ENCODE results near the gene TMCC2.

Gene TMCC2

DNA sequence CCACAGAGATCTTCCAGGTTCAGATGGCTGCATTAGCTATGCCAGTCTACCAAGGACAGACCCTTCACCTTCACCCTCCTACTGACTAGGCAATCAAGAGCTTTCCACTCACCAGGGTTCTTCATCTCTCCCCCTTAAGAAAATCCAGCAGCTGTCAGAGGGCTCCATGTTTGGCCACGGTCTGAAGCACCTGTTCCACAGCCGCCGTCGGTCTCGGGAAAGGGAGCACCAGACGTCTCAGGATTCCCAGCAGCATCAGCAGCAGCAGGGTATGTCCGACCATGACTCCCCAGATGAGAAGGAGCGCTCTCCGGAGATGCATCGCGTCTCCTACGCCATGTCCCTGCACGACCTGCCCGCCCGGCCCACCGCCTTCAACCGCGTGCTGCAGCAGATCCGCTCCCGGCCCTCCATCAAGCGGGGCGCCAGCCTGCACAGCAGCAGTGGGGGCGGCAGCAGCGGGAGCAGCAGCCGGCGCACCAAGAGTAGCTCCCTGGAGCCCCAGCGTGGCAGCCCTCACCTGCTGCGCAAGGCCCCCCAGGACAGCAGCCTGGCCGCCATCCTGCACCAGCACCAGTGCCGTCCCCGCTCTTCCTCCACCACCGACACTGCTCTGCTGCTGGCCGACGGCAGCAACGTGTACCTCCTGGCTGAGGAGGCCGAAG, 13.8 kb downstream of the TMCC2 start:
- DNase-seq: no peak

DNA sequence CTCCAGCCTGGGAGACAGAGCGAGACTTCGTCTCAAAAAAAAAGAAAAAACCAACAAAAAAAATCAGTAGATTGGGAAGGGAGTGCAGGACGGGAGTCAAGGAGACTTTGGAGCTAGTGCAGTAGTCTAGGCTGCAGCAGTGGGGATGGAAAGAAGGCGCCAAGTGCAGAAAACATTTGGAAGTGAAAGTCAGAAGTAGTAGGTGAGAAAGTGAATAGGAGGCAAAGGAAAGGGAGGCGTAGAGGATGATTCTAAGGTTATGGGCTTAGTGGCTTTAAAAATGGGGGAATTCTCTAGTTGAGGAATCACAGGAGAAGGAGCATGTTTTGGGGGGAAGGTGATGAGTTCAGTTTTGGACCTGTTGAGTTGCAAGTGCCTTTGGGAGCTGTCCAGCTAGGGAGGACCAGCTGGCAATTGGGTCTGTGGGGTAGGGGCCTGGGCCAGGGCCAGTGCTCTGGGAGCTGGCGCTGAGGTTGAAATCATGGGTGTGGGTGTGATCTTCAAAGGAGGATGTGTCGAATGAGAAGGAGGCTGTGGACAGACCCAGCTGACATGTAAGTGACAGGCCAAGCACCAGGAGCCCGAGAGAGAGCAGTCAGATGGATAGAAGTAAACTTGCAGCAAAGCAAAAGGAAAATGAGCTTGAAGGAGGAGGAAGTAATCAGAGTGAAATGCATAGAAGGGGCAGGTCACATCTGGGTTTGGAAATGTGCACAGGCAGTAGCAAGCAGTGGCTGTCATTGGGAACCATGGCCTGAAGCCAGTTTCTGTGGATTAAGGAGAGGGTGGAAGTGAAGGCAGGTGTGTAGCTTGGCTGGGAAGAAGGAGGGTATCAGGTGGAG, 15.8 kb downstream of the TMCC2 start:
- no peak for DNase-seq

DNA sequence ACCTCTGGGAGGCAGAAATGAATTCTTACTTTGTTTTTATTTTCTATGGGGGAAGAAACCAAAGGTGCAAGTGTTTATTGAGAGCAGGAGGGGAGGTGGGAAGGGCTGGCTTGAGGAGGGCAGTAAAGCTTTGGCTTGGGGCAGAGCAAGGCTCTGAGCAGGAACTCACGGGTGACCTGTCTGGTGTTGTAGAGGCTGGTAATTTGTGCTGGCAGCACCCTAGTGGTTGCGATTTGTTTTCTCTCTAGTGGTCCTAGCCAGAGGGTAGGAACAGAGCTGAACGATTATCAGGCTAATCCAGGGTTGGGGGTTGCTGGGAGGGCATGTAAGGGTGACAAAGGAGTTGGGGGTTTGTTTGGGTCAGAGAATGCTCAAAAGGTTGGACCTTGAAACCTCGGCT, 16.6 kb downstream of the TMCC2 start:
- no peak for DNase-seq

DNA sequence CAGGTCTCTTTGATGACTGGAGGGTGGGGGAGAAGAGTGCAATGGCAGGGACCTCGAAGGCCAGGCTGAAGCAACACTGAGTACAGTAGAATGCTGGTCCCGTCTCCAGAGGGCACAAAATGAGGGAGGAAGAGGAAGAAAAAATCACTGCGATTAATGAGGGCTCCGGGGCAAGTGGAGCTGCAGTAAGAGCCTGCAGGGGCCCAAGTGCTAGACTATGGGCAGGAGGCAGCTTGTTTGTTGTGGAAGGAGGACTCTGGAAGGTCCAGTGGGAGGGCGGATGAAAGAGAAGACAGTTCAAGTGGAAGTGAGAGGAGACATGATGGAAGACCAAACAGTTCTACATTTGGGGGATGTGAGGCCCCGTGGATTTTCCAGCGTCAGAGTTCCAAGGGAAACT, 17.4 kb downstream of the TMCC2 start:
- no peak for DNase-seq

DNA sequence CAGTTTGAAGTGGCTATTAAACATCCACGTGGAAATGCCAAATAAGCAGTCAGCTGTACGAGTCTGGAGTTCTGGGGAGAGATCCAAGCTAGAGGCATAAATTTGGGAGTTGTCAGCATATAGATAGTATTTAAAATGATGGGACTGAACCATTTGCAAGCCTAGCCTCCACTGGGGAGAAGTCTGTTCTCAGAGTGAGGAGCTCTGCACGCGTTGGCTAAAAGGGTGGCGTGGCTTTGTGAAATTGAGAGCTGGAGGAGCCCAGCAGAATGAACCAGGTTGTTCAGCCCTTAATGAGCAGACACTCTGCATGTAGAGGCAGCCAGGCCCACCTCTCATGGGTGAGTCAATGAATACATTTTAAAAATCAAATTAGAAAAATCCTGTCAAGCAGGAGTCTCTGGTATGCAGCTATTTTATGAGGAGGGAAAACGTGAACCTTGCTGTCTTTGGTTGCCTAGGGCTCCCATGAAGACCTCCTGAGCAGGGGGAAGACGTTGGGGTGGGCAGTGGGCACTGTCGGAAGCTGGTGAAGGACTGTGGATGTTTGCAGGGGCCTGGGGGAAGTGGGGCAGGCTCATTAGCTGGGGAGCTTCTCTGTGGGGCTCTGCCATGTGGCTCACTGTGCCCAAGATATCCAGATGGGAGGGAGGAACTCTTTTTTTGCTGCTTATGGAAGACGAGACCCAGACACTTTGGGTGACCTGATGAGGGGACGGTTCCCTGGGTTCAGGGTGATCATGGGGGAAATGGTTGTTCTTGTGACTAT, 18.8 kb downstream of the TMCC2 start:
- DNase-seq: no peak

DNA sequence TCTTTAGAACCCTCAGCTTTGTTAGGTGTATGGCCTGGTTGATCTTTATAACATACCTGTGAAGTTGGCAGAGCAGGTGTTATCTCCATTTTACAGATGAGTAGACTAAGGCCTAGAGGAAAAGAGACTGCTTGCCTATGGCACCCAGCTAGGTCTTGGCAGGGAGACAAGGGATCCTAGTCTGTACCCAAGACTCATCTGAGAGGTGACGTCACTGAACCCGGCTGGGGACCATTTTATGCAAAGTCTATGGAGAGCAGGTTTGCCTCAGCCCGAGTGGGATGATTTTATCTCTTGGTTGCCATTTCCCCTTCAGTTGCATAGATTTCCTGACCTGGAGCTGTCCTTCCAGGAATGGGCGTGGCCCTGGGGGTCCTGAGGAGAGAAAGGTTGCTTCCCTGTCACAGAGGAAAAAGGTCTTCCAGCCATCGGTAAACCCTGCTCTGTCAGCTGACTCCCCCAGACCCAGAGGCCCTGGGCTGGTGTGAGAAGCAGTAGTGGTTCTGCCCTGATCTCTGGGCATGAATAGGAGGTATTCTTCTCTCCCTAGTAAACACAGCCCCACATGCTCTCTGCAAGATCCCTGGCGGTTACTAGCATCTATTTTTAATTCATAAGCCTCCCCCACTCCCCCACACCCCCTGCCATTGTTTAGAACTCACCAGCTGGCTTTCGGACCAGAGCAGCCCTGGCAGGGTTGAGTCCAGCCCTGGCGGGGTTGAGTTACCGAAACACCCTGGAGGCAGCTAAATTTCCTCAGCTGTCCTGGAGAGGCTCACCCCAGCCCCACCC, 19.6 kb downstream of the TMCC2 start:
- peak; percentile 79 for DNase-seq

DNA sequence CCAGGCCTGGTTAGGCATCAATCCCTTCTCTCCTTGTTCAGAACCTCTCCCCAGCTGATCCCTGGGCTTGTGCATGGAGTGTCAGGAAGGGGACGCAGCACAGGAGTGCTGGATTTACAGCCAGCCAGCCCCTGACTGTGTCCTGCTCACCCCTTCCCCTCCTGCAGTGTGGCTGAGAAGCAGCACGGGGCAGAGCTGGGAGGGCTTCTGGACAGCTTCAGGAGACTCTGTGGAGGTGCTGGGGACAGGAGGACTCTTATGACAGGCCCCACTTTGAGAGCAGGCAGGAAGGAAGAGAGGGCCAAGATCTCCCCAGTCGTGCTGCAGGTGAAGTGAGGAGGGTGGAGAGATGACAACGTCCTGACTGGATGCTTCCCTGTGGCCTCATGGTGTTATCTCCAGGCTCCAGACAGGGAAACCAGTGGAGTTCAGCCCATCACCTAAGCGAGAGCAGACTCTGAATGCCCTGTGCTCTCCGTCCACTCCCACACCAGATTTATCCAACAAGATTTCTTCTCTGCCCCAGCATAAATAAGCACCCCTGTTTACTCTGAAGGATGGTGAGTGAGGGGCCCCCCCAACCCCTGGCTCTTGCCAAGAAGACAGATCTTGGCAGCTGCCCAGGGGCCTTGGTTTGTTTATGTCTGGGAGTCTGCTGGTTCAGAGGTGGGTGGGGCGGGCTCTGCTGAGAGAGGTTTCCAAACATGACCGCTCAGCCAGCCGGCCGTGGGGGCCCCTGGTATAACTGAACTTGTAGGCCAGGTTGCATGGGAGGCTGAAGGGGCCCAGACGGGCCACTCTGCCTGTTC, 21.3 kb downstream of the TMCC2 start:
- DNase-seq: no peak

DNA sequence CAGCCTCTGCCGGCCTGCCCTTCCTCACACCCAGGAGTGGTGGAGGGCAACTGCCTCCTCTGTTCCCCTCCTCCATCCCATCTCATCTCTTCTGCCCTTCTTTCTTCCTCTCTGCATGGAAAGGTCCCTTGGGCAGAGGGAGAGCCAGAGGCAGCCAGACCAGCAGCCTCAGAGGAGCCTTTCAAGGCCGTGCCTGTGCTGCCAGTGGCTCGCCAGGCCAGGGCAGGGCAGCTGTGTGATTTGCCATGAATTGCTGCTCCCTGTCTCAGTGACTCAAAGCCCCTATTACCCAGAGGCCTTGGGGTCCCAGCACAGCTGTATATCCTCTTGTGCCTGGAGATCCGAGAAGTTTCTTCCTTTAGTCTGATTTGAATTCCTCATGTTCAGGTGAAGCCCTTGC, 21.9 kb downstream of the TMCC2 start:
- DNase-seq: no peak

DNA sequence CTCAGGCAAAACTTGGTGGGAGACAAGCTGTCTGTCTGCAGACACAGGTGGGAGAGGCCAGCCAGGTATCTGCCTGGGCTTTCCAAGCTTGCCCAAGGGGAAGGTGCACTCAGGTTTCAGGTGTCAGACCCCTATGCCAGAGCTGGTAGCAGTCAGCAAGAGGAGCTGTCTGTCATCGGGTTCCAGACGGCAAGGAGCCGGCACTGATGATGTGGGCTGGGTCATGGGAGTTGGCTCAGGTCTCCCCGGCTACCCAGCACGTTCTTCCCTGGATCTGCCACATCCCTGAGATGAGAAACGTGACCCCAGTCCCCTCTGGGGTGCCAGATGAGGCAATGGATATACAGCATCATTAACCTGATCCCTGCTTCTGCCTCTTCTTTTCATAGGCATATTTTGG, 23.0 kb downstream of the TMCC2 start:
- DNase-seq: no peak

DNA sequence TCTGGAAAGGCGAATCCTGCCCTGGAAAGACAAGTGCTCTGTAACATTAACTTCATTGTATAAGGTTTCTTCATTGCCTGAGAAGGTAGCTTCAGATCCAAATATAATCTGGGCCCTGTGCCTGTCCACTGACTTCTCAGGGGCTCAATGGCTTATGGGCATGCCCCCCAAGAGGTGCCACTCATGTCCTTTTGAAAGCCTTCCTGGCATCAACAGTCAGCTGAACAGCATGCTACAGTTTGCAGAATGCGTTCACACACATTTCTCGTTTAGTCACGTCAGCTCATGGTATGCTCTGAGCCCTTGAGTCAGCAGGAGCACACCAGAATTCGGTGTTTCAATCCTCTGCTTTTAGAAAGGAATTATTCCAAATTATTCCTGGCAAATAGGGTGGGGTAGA, 23.8 kb downstream of the TMCC2 start:
- DNase-seq: no peak

DNA sequence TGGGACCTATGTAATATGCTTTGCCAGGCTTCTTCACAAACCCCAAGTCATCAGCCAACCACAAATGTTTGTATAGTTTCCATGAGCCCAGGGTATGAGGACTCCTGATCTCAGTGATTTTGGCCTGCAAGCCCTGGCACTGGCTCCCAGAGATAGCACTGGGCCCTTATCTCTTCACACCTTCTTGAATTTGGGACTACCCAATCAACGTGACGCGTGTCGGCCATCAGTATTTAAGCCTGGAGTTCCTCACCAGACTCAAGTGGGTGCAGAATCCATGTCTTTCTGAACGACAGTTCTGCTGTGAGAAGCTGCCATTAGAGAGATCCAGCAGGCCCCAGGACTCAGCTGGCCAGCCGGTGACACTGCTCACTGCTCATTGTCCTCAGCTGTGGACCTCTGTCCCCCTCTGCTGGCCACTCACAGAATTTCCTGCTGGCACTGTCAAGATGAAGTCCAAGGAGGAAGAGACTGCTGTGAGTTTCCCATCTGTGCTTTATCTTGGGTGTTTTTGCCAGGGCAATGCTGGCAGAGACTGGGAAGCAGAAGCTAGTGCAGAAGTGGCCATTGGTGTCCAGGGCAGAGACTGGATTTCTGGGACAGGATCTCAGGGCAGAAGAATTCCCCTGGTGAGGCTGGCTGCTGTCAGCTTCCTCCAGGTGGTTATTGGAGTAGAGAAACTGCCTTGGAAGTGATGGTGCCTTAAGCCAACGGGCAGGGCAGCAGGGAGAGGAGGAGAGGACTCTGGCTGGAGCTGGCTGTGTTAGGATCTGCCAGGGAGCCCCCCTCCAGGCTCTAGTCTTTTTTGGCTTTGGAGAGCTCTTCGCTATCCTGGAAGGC, 28.4 kb downstream of the TMCC2 start:
- DNase-seq: peak; percentile 96

DNA sequence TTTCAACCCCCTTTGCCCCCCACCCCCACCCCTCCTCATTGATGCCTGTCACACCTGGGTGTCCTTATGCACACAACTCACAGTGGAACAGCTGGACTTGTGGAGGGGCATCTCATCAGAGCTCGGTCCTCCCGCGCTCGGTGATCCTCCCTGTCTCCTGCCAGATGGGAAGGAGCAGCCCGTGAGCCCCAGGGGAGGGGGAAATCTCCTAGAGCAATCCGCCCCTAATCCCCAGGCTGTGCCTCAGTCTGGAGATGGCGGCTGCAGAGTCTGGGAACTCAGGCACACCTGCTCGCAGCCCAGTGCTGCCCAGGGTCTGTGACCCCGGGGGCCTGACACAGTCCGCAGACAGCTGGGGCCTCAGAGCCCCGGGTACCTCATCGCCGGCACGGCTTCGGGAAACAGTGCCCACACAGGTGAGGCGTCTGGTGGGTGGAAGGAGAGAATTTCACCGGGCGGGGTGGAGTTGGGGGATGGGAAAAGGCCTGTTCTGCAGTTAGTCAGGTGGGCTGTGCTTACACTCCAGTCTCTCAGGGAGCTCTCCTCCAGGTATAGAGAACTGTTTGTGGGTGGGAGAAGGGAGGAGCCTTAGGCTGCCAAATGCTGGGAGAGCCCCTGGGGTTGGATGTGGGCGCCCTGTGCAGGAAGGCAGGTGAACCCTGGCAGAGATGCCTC, 29.3 kb downstream of the TMCC2 start:
- DNase-seq: peak; percentile 99

DNA sequence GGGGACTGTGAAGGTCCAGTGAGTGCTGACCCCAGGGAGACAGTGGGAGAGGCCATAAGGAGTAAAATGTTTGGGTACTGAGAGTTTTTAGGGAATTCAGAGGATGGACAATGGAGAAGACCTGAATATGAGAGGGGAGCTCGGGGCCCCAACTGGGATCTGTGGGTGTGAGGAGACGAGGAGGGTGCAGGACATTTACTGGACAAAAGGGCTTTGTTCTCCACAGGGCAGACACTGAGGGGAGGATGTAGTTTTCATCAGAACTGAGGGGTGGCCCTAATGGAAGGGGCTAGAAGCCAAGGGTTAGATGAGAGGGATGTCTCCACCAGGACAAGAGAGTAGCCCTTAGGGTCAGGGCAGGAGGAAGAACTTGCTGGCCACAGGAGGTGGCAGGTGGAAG, 30.0 kb downstream of the TMCC2 start:
- no peak for DNase-seq

DNA sequence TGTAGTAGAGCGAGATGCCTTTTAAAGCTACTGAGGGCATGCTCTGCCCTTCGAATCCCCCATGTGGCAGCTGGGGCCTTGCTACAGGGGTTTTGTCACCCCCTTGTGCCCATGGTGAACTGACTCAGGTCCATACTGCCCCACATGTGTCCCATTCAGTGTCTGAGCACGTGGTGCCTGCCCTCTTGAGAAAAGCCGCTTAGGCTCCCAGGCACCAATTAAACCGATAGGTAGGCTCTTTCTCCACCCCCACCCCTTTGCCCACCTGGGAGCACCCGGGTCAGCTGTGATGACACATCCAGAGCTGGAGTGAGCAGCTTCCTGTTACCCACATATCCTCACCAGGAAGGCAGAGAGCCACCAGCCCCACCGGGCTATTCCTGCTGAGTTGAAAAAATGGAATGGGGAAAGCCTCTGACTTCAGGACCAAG, 30.5 kb downstream of the TMCC2 start:
- peak; percentile 97 for DNase-seq

DNA sequence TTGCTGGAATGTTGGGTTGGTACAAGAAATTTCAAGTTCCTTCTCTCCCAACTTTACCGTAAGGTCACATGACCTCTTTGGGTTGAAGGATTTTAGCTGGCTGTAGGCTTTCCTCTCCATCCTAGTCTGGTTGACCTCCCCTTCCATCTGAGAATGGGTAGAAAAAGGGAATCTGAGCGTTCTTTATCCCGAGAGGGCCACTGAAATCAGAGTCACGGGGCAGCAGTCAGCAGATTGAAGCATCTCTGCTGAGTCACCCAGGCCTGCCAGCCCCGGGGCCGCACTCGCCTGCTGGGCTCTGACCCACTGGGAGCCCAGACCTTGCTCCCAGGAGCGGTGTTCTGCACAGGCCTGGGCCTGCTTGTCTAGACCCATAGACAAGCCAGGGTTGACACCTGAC, 31.0 kb downstream of the TMCC2 start:
- peak; percentile 63 for DNase-seq

DNA sequence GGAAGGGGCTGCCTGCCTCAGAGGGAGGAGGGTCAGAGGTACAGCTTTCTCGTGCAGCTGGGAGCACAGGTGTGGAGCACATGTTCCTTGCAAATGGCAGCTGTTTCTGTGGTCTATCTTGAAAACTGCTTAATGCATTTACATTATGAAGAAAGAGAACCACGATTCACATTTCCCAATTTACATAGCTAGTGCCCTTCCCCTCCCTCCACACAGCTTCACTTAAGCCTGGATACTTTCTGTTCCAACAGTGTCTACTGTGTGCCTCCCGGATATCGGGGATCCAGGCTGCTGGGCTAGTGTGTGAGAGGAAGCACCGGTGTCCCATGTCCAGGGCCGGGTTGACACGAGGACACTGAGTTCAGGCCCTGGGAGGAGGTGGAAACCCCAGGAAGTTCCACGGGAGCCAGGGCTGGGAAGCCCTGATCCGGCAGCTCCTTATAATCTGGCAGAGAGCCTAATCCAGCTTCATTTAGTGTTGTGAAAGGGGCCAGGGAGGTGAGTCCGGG, 31.6 kb downstream of the TMCC2 start:
- peak; percentile 91 for DNase-seq

DNA sequence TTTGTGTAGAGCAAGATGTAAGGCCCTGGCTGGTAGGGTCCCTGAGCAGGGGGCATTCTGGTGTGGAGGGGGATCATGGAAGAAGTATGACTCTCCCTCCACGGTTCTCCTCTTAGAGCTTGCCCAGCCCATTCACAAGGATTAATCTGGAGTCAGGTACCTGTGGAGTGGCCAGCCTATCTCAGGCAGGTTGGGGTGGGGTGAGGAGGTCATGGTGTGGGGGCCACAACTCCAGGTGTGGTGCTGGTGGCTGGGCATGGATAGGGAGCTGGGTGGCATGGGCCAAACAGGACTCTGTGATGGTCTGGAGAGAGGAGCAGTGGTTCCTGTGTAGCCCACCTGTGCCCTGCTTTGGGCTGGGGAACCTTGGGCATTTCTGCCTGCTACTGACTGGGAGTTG, 32.3 kb downstream of the TMCC2 start:
- DNase-seq: no peak

DNA sequence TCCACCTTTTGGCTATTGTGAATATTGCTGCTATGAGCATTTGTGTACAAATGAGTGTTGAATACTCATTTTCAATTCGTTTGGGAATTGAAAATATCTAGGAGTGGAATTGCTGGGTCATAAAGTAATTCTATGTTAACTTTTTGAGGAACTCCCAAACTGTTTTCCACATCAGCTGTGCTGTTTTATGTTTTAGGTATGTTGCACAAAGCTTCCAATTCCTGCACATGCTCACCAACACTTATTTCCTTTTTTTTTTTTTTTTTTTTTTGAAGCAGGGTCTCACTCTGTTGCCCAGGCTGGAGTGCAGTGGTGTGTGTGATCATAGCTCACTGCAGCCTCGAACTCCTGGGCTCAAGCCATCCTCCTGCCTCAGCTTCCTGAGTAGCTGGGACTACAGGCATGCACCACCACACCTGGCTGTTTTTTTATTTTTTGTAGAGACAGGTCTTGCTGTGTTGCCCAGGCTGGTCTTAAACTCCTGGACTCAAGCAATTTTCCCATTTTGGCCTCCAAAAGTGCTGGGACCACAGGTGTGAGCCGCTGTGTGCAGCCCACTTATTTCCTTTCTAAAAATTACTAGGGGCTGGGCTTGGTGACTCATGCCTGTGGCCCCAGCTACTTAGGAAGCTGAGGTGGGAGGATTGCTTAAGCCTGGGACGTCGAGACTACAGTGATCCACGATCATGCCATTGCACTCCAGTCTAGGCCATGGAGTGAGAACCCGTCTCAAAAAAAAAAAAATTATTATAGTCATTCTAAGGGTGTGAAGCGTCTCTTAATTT, 33.4 kb downstream of the TMCC2 start:
- peak; percentile 36 for DNase-seq

DNA sequence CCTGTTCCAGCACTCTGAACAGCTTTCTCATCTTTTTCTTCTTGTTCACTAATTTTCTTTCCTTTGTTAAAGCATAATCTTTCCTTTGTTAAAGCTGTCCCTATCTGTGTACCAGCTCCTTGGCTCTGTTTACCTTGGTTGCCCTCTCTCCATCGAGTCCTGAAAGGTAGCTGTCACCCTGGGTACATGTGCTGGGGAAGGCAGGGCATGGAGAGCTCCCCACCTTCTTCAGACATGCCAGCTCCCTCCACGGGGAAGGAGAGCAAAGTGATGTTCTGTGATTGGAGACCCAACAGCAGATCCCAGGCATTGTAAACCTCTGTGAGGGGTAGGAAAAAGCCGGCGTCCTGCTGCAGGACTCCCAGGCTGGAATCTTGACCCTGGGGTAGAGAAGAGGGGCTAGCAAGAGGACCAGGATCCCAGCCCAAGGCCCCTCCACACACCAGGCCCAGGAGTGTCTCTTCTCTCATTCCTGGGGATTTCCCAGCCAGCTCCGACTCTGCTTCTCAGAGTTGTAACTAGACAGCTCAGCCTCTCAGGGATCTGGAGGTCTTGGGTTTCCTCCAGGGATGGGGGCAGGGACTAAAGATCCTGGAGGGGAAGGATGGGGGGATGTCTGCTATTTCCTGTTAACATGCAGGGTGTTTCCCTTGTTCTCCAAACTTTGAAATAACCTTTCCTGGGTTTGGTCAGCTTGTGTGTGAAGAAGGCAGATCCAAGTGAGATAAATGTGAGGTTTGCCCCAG, 34.4 kb downstream of the TMCC2 start:
- DNase-seq: no peak
